Fibroblast of lung (primary cell): ENCODE measurements around the gene NFAT5.

Source experiments
- CTCF ChIP-seq, 2 donors: IDR thresholded peaks in 1 of 2; conservative IDR thresholded peaks in 1 of 2; 1 replicate in 1 of 2; 2 replicates in 1 of 2; pipeline ENCODE4 v1.5.1; 2011 to 2012; ENCODE audit warnings: low read length in 2 of 2, control low read depth in 1 of 2, inconsistent platforms in 1 of 2, low read depth in 1 of 2, mild to moderate bottlenecking in 1 of 2
- EZH2 ChIP-seq: IDR thresholded peaks from 2 replicates; pipeline ENCODE4 v1.5.1; 2012; ENCODE audit warnings: low read length, control low read depth, mild to moderate bottlenecking; ENCODE audit errors: missing control alignments

GRCh38 chr16:69707920-69708683 lies 142.3 kb downstream of the NFAT5 start:
- TF ChIP-seq CTCF (conservative IDR thresholded peaks at IDR 0.05 in 1 of 2, IDR thresholded peaks at IDR 0.05 in 1 of 2; ENCODE audit: low read depth in 1 of 2, low read length in 2 of 2), result no peak
- no peak for TF ChIP-seq EZH2
